HG03558 (cell line): ENCODE data around the gene ATAD2B.

ENCODE experiments used
- ATAC-seq: cut with Tn5 transposase; IDR thresholded peaks from one replicate; pipeline ENCODE4 v1.9.1; 2021; ENCODE audit warnings: moderate number of reproducible peaks; ENCODE audit not compliant: unreplicated experiment; ENCODE audit errors: extremely low read depth

ATAD2B gene

GRCh38 chr2:23838996-23839395, 87.9 kb downstream of the ATAD2B start:
- no peak for ATAC-seq

GRCh38 chr2:23838581-23838980, 88.3 kb downstream of the ATAD2B start:
- ATAC-seq, result no peak

GRCh38 chr2:23837871-23838270, 89.1 kb downstream of the ATAD2B start:
- ATAC-seq, result no peak

- ATAC-seq, result no peak
Measured at GRCh38 chr2:23836971-23837565, 89.9 kb downstream of the ATAD2B start.

GRCh38 chr2:23836505-23836904, 90.4 kb downstream of the ATAD2B start:
- ATAC-seq, result no peak

GRCh38 chr2:23835988-23836387, 90.9 kb downstream of the ATAD2B start:
- no peak for ATAC-seq

GRCh38 chr2:23835423-23835822, 91.5 kb downstream of the ATAD2B start:
- no peak for ATAC-seq

GRCh38 chr2:23828986-23829385, 97.9 kb downstream of the ATAD2B start:
- ATAC-seq, result no peak

- ATAC-seq, result no peak
Measured at GRCh38 chr2:23828256-23828980, 98.5 kb downstream of the ATAD2B start.

- ATAC-seq, result no peak
Measured at GRCh38 chr2:23827287-23827686, 99.6 kb downstream of the ATAD2B start.

- ATAC-seq, result no peak
Measured at GRCh38 chr2:23826771-23827170, 100.2 kb downstream of the ATAD2B start.

GRCh38 chr2:23826040-23826439, 100.9 kb downstream of the ATAD2B start:
- ATAC-seq, result no peak

- ATAC-seq, result no peak
Measured at GRCh38 chr2:23824777-23825212, 102.1 kb downstream of the ATAD2B start.

GRCh38 chr2:23823863-23824262, 103.1 kb downstream of the ATAD2B start:
- ATAC-seq, result no peak

GRCh38 chr2:23814963-23815362, 112.0 kb downstream of the ATAD2B start:
- no peak for ATAC-seq

GRCh38 chr2:23813438-23813837, 113.5 kb downstream of the ATAD2B start:
- ATAC-seq, result no peak

- ATAC-seq, result no peak
Measured at GRCh38 chr2:23809150-23809549, 117.8 kb downstream of the ATAD2B start.

- ATAC-seq, result no peak
Measured at GRCh38 chr2:23806665-23807249, 120.2 kb downstream of the ATAD2B start.

GRCh38 chr2:23806201-23806600, 120.7 kb downstream of the ATAD2B start:
- ATAC-seq, result no peak

- no peak for ATAC-seq
Measured at GRCh38 chr2:23803965-23804542, 122.9 kb downstream of the ATAD2B start.

- ATAC-seq, result no peak
Measured at GRCh38 chr2:23803264-23803964, 123.5 kb downstream of the ATAD2B start.
